Activated effector memory CD4-positive, alpha-beta T cell treated with anti-CD3 and anti-CD28 coated beads, Interleukin-2, amount 50 U/mL, for 16 hours (primary cell): ENCODE results near the gene AFM.

Experiments used
- DNase-seq: peaks from one replicate; pipeline ENCODE4 v3.0.0-alpha.2; 2020

Gene AFM, protein sequence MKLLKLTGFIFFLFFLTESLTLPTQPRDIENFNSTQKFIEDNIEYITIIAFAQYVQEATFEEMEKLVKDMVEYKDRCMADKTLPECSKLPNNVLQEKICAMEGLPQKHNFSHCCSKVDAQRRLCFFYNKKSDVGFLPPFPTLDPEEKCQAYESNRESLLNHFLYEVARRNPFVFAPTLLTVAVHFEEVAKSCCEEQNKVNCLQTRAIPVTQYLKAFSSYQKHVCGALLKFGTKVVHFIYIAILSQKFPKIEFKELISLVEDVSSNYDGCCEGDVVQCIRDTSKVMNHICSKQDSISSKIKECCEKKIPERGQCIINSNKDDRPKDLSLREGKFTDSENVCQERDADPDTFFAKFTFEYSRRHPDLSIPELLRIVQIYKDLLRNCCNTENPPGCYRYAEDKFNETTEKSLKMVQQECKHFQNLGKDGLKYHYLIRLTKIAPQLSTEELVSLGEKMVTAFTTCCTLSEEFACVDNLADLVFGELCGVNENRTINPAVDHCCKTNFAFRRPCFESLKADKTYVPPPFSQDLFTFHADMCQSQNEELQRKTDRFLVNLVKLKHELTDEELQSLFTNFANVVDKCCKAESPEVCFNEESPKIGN

DNA sequence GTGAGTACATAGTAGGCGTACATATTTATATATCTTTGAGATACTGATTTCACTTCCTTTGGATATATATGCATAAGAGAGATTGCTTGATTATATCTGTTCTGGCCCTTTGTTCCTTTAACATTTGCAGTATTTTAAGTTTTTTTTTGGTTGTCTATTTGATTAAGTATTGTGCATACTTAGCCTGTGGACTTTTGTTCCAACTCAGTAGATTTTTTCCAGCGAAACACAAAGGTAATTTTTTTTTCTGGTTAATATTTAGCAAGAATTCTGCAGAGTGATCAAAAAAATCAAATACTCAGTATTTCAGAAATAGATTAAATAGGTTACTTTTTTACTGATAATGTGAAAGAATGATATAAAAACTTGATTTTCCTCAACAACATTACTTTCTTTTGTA is at the start of gene AFM:
TSS of gene AFM (plus strand) at position 388 of the 400 bp plus-strand sequence. CDS start 31 bp downstream, outside the sequence.
- DNase-seq = no peak

DNA sequence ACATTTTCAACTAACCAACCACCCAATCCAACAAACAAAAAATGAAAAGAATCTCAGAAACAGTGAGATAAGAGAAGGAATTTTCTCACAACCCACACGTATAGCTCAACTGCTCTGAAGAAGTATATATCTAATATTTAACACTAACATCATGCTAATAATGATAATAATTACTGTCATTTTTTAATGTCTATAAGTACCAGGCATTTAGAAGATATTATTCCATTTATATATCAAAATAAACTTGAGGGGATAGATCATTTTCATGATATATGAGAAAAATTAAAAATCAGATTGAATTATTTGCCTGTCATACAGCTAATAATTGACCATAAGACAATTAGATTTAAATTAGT is 49.8 kb upstream of the AFM start:
- no peak for DNase-seq

DNA sequence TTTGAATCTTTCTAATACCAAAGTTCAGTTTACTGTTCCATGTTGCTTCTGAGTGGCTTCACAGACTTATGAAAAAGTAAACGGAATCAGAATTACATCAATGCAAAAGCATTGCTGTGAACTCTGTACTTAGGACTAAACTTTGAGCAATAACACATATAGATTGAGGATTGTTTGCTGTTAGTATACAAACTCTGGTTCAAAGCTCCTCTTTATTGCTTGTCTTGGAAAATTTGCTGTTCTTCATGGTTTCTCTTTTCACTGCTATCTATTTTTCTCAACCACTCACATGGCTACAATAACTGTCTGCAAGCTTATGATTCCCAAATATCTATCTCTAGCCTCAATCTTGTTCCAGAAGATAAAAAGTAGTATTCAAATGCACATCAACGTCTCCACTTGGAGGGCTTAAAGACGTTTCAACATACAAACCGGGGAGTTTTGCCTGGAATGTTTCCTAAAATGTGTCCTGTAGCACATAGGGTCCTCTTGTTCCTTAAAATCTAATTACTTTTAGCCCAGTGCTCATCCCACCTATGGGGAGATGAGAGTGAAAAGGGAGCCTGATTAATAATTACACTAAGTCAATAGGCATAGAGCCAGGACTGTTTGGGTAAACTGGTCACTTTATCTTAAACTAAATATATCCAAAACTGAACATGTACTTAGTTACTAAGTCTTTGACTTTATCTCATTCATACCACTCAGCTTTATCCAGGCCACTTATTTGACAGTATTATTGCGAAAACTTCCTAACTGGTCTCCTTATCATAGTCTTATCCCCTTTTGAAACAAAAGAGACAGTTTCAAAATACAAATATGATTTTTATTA is 49.2 kb upstream of the AFM start:
- no peak for DNase-seq

DNA sequence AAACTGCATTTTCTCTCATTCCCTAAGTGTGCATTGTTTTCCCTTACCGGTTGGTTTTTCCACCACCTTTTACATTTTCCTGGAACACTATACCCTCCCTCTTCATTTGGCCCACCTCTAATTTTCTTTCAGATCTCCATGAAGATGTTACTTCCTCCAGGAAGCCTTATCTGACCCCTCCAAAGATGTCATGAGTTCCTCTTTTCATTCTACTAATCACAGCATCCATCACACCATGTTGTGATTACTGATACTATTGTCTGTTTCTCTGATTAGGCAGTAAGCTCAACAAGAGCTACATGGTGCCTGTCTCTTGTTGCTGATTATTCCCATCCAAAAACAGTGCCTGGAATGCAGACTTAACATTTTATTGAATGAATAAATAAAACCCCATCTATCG is 48.4 kb upstream of the AFM start:
- no peak for DNase-seq

DNA sequence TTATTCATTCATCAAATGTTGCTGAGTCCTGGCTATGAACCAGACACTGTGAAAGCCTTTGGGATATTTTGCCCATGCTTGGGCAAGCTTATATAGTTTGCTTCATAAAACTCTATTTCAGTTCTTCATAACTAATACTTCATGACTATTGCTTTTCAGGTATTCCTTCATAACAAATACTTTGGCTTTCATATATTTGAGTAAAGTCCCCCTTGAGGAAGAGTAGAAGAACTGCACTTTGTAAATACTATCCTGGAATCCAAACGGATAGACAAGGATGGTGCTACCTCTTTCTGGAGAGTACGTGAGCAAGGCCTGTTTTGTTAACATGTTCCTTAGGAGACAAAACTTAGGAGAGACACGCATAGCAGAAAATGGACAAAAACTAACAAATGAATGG is 47.2 kb upstream of the AFM start:
- no peak for DNase-seq

DNA sequence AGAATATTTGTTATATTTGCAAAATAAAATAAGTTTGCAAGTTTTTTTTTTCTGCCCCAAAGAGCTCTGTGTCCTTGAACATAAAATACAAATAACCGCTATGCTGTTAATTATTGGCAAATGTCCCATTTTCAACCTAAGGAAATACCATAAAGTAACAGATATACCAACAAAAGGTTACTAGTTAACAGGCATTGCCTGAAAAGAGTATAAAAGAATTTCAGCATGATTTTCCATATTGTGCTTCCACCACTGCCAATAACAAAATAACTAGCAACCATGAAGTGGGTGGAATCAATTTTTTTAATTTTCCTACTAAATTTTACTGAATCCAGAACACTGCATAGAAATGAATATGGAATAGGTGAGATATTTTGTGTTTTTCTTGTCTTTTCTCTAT is 45.6 kb upstream of the AFM start, which contains the start of gene AFP:
TSS of gene AFP (plus strand) at position 238 of the 400 bp plus-strand sequence. CDS start at position 280, 42 bp downstream.
- DNase-seq = no peak

DNA sequence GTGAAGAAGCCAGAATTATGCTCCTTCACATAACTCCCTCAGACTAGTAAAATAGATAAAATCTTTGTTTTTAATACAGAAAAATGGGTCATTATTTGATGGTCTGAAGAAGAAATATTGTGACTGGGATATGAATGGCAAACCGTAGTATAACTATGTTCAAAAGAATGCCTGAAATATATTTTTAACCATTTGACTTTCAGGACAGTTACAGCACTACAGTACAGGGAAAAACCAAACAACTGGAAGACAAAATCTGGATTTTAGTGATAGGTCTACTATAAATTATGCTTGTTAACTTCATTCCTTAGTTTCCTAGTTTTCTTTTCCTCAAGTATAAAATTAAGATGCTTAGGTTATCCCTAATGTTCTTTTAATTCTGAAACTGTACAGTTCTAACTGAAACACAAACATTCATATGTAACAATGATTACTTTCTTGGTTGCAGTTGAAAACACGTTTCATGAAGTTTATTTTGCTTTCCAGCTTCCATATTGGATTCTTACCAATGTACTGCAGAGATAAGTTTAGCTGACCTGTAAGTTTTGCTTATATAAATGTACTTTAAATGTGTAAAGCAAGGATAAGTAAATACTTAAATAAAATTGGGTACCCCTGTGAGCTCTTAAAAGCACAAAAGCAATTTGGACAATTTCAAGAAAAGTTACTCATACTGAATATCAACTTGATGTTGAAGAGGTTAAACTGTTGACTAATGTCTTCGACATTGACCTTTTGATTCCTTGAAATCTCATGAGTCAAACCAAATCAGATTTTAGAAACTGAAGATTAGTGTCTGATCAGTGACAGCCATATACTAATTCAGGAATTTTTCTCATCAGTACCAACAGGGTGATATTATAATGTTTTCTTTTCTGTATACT is 44.6 kb upstream of the AFM start:
- DNase-seq = no peak

DNA sequence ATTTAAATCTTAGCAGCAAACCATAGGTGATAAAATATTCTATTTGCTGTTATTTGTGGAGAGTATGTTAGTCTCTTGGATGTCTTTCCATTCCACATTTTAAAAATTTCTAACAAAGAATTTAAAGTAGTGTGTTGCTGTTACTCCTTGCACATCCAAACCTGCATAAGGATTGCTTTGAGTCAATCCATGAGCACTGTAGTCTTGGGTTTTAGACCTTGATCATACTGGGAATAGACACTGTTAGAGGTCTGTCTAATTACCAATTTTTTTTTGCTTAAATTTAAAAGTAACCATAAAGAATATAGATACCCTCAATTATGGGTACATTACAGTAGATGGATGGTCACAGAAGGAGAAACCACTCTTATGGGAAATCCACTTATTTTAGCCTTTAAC is 44.0 kb upstream of the AFM start:
- no peak for DNase-seq

DNA sequence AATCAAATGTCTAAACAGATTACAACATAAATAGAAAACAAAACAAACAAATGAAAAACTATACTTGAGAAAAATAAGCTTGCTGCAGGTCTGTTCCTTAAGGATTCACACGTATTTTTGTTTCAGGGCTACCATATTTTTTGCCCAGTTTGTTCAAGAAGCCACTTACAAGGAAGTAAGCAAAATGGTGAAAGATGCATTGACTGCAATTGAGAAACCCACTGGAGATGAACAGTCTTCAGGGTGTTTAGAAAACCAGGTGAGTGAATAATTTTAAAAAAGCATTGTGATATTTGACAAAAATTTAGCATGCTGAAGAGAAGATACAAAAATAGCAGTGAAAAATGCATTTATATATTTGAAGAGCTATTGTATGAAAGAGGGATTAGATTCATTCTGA is 43.5 kb upstream of the AFM start:
- no peak for DNase-seq

DNA sequence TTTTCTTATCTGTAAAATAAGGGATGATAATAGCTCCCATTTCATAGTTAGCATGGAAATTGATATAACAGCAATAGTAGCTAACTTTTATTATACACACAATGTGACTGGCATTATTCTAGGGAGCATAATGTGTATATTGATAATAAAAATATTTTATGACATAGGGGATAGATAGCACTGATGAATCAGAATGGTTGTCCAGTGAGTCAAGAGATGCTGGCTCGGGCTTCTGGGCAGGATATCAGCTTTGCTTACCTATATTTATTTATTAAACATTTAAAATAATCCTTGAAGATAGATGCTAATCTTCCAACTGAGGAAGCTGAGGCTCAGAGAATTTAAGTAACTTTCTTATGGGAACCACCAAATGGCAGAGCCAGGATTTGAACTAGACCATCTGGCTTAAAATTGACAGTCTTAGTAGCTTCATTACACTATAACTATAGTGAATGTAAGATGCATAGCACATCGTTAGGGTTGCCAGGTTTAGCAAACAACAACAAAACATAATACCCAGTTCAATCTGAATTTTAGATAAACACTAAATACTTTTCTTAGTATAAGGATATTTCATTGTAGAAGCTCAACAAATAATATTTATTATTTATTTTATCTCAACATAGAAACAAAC is 42.8 kb upstream of the AFM start:
- DNase-seq = no peak

DNA sequence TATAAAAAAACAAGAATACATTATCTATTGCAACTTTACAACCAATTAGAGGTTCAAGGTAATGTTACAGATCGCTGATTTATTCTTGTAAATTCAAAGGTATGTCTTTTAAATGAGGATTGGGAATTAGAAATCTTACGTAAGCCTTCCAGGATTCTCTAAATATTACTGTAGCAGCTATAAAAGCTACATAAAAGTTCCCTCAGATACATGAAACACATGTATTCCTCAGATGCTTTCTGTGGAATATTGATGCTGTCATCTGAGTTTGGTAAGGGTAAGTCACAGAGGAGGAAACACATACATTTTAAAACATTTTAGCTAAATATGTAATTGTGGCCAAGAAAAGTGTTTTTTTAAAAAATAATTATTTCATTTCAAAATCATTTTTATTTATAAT is 42.1 kb upstream of the AFM start:
- no peak for DNase-seq

DNA sequence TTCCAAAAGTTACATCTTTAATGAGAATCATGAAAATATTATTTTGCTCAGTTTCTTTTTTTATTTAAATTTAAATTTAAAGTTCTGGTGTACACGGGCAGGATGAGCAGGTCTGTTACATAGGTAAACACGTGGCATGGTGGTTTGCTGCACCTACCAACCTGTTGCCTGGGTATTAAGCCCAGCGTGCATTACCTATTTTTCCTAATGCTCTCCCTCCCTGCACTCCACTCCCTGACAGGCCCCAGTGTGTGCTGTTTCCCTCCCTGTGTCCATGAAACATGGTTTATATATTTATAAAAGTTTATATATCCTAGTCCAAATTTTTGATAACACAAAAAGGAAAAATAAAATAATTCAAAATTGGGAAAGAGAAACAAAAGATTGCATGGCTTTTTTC is 41.6 kb upstream of the AFM start:
- DNase-seq = no peak

DNA sequence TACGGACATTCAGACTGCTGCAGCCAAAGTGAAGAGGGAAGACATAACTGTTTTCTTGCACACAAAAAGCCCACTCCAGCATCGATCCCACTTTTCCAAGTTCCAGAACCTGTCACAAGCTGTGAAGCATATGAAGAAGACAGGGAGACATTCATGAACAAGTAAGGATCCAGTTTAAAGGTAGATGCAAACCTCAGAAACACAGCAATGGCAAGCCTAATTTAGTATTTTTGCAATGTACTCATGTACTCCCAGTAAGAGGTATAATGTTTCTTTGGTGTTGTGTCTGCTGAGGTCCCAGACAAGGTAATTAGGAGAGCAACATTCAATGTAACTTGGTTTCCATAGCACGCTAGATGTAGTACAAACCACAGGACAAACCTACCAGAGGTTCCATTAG is 40.9 kb upstream of the AFM start:
- DNase-seq = no peak

DNA sequence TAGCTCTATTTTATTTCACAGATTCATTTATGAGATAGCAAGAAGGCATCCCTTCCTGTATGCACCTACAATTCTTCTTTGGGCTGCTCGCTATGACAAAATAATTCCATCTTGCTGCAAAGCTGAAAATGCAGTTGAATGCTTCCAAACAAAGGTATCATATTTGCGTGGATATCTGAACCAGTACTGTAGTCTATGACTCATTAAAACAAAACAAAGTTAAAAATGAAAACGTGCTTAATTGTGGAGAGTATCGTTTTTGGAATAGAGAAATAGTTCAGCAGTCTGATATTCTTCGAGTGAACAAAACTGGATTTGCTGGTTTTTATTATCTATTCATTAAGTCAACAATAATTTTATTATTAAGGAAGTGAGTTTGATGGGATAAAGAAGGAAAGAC is 39.3 kb upstream of the AFM start:
- no peak for DNase-seq

DNA sequence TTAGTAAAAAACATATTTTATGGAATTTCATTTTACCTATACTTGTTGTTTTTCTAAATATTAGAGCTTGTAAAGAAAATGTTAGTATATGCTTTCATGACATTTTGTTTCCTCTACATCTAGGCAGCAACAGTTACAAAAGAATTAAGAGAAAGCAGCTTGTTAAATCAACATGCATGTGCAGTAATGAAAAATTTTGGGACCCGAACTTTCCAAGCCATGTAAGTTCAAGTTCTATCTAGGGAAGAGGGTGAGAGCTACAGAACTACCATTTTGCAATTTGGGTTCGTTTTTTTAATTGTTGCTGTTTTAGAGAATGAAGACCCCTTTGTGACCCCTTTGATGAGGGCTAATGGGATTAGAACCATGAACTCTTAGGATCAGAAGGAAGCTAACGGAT is 38.3 kb upstream of the AFM start:
- DNase-seq = no peak

DNA sequence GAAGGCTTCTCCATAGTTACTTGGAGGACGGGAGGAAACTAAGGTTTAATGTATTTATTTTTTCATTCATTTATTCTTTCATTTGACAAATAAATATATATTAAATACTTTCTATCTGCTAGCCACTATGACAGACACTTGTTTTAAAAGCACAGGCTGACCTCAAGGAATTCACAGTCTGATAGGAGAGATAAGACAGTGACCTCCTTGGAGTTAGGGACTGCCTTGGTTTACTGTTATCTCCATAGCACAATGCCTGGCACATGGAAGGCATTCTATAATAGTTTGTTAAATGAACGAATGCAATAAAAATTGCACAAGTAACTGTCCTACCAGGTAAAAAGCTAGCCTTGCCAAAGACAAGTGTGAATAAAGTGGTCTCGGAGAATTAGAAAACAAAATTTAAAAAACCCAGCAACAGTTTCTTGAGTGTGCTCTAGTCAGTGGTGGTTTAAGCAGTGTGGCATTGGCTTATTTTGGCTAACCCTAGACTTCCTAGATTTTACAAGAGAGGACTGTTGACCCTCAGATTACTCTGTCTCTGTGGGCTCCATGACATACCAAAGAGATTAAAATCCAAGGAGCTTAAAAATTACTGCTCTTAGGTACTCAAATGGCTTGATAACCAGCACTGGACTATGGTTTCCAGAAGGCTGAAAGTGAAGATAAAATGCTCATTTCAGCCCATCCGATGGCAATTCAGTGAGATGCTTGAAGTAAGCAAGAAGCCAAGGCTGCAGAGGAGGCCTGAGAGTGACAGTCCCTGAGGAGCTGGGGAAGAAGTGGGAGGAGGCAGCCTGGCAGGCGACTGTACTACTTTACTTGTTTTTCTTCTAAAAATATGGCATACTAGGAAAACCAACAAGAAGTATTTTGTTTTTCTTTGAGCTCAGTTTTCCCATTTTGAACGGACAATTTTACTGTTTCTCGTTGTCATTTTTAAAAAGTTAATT is 35.9 kb upstream of the AFM start:
- DNase-seq = no peak

DNA sequence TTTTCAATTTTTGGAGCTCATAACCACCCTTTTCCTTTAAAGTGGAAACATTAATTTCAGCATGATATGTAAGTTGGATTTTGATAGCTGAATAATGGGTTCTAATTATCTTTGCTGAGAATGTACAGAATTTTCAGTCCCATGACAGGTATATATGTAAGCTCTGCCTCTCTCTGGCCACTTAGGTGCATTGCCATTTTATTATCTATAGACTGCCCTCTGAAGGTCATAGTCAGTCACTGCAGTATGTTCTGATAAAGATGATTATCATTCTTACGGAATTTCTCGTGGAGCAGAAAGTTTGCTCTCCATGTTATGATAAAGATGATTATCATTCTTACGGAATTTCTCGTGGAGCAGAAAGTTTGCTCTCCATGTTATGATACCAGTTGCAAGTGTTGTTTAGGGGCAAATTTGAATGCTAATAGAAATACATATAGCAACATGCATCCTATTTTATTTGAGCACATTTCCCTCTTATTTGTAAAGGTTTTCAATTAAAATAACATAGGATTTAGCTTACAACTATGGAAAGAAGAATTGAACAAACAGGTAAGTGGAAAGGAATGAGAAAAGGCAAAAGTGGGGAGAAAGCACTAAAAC is 35.1 kb upstream of the AFM start:
- no peak for DNase-seq

DNA sequence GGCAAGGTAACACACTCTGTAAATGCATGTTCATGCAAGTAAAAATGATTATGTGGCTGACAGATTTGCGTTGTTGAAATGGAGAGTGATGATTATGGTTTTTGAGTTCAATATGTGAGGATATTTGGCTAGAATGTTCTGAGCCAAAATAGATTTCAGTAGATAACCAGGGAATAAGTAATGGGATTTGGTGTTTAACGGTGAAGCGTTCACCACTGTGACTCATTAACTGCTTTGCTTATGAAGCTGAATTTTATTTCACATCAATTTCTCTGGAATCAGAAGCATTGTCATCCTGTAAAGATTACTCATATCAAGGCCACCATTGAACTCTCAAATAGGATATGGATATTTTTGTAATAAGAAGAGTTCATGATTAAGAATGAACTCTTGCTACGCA is 33.9 kb upstream of the AFM start:
- no peak for DNase-seq

DNA sequence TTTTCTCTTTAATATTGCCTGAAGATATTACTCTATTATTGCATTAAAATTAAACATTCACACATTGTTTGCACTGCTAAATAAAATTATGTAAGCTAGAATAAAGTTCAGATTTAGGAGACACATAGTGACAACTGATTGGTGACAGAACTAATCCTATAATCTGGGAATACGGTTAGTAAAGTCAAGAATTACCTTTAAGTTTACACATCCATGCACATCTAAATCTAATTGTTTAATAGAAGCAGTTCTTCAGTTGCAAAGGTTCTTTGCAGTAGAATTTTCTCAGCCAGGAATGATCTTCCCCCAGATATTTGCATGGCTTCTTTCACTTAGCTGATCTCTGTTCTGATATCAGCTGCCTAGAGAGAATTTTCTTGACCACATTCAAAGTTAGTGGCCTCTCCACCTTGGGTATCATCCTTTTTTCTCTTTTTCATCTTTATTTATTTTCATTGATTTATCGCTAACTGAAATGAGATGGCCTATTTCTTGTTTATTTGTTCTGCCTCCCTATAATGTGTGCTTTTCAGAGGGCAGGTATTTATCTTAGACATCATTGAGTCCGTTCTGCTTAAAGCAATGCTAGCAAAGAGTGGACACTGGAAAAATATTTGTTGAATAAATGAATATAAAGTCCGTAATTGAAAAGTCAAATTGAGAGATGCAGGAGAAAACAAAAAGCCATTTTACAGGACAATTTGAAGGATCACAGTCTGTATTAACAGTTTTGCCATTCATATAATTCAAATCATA is 32.9 kb upstream of the AFM start:
- DNase-seq = no peak
